ENCODE data around the gene ACSF3. TPM values are rescaled to one million over a fixed set of nuclear protein-coding genes. Genes with fewer than 3 reads are reported as not detected.

ACSF3 gene
- total RNA-seq, 1 donor from 2014 or later: 14.5 TPM

GRCh38 chr16:89143201-89143741 lies 49.6 kb downstream of the ACSF3 start:
- peaks cover 6% of the 10 kb centered on the region for H3K36me3 Mint-ChIP-seq
- no peaks in the 10 kb centered on the region for H3K27me3 ChIP-seq
- H4K20me1 ChIP-seq (ENCODE audit: low read depth): no peaks in the 10 kb centered on the region
- H3K4me2 ChIP-seq: no peak overlapping the region
- no peaks in the 10 kb centered on the region for H3K4me1 ChIP-seq
- TF ChIP-seq, protein P1, sequence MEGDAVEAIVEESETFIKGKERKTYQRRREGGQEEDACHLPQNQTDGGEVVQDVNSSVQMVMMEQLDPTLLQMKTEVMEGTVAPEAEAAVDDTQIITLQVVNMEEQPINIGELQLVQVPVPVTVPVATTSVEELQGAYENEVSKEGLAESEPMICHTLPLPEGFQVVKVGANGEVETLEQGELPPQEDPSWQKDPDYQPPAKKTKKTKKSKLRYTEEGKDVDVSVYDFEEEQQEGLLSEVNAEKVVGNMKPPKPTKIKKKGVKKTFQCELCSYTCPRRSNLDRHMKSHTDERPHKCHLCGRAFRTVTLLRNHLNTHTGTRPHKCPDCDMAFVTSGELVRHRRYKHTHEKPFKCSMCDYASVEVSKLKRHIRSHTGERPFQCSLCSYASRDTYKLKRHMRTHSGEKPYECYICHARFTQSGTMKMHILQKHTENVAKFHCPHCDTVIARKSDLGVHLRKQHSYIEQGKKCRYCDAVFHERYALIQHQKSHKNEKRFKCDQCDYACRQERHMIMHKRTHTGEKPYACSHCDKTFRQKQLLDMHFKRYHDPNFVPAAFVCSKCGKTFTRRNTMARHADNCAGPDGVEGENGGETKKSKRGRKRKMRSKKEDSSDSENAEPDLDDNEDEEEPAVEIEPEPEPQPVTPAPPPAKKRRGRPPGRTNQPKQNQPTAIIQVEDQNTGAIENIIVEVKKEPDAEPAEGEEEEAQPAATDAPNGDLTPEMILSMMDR (IDR thresholded peaks at IDR 0.05): no peak
- TF ChIP-seq EZH2phosphoT487 (IDR thresholded peaks at IDR 0.05) (no peak), EZH2 (IDR thresholded peaks at IDR 0.05) (no peak)
- no peak overlapping the region for H2AFZ ChIP-seq (replicated peaks)
- H3F3A ChIP-seq (ENCODE audit: low read depth): no peaks in the 10 kb centered on the region
- no peak overlapping the region for H3K4me3 ChIP-seq
- peaks cover 3% of the 10 kb centered on the region for H3K4me1 Mint-ChIP-seq
- peaks cover 16% of the 10 kb centered on the region for H3K27me3 Mint-ChIP-seq (ENCODE audit: insufficient read depth, low read depth)
- no peaks in the 10 kb centered on the region for H3K9me3 ChIP-seq (ENCODE audit: low read depth)
- no peaks in the 10 kb centered on the region for H3K36me3 ChIP-seq
- no peak overlapping the region for H3K9ac ChIP-seq
- H3K79me2 ChIP-seq (ENCODE audit: low read depth): no peaks in the 10 kb centered on the region
- H3K27ac ChIP-seq: no peak overlapping the region
- H3K9me3 Mint-ChIP-seq: no peaks in the 10 kb centered on the region
- DNase-seq (ENCODE audit: low spot score): no peak
- H3K4me3 Mint-ChIP-seq: no peak overlapping the region
- no peak overlapping the region for H3K27ac Mint-ChIP-seq

DNA sequence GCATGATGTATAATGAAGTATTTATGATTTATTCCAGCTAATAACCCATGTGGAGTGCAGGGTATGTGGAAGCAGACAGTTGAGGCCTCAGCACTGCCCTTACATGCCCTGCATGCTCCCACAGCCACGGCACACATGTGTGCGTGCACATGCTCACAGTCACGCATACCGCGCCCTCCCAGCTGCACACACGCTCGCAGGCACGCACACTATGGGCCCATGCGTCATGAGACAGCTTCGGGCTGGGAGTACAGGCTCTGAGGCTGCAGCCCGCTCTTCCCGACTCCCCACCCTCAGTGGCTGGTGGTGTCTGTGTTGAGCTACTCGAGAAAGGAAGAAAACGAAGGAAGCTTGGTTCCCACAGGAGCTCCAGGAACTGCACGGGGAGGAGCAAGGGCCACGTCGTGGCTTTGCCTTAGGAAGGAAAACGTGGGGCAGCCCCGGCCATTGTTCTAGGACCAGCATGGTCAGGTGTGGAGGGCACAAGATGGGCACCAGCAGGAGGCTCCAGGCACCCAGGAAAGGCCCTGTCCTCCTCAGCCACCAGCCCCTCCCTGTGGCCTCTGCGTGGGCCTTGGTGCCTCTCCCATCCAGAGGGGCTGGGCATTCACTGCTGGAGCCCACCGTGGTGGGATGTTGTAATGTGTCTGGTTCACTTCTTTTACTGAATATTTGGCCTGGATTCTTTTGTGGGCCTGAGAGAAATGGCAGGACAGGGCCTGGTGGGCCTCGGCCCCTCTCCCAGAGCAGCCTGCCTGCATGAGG lies 50.4 kb downstream of the ACSF3 start:
- Histone ChIP-seq H3K36me3 (no peaks in the 10 kb centered on the region), H3K4me2 (no peak overlapping the region), H3K4me3 (no peak overlapping the region)

GRCh38 chr16:89144681-89145080 lies 51.0 kb downstream of the ACSF3 start:
- no peak for DNase-seq (ENCODE audit: low spot score)
- Histone ChIP-seq H3K27me3 (no peaks in the 10 kb centered on the region), H2AFZ (replicated peaks) (no peak overlapping the region), H3F3A (ENCODE audit: low read depth) (no peaks in the 10 kb centered on the region), H3K9me3 (ENCODE audit: low read depth) (no peaks in the 10 kb centered on the region), H3K4me3 (no peak overlapping the region), H3K36me3 (no peaks in the 10 kb centered on the region), H3K27ac (no peak overlapping the region), H4K20me1 (ENCODE audit: low read depth) (no peaks in the 10 kb centered on the region), H3K4me1 (no peaks in the 10 kb centered on the region), H3K79me2 (ENCODE audit: low read depth) (no peaks in the 10 kb centered on the region), H3K9ac (no peak overlapping the region), H3K4me2 (no peak overlapping the region)
- Mint-ChIP-seq H3K36me3 (peaks cover 17% of the 10 kb centered on the region), H3K4me1 (peaks cover 3% of the 10 kb centered on the region), H3K9me3 (no peaks in the 10 kb centered on the region), H3K27me3 (ENCODE audit: insufficient read depth, low read depth) (peaks cover 16% of the 10 kb centered on the region), H3K4me3 (no peak overlapping the region), H3K27ac (no peak overlapping the region)
- TF ChIP-seq, protein P1 (IDR thresholded peaks at IDR 0.05): no peak

More for the DNA sequence above, 50.4 kb downstream of the ACSF3 start:
- Histone ChIP-seq H3K79me2 (ENCODE audit: low read depth) (no peaks in the 10 kb centered on the region), H4K20me1 (ENCODE audit: low read depth) (no peaks in the 10 kb centered on the region), H3K4me1 (no peaks in the 10 kb centered on the region), H3K27me3 (no peaks in the 10 kb centered on the region), H3K9ac (no peak overlapping the region), H2AFZ (replicated peaks) (no peak overlapping the region), H3K9me3 (ENCODE audit: low read depth) (no peaks in the 10 kb centered on the region), H3K27ac (no peak overlapping the region), H3F3A (ENCODE audit: low read depth) (no peaks in the 10 kb centered on the region)
- DNase-seq (ENCODE audit: low spot score): no peak
- H3K27ac Mint-ChIP-seq: no peak overlapping the region
- peaks cover 3% of the 10 kb centered on the region for H3K4me1 Mint-ChIP-seq
- H3K27me3 Mint-ChIP-seq (ENCODE audit: insufficient read depth, low read depth): peaks cover 16% of the 10 kb centered on the region
- no peak overlapping the region for H3K4me3 Mint-ChIP-seq
- H3K9me3 Mint-ChIP-seq: no peaks in the 10 kb centered on the region
- TF ChIP-seq, protein P1 (IDR thresholded peaks at IDR 0.05): no peak
- TF ChIP-seq EZH2phosphoT487 (IDR thresholded peaks at IDR 0.05): no peak
- TF ChIP-seq EZH2 (IDR thresholded peaks at IDR 0.05): no peak
- H3K36me3 Mint-ChIP-seq: peaks cover 11% of the 10 kb centered on the region

All from neural progenitor cell (in vitro differentiated cells).